HT1080 (cell line): Measurements from ENCODE around the gene CCDC40. TPM values are rescaled to one million over a fixed set of nuclear protein-coding genes. Genes with fewer than 3 reads are reported as not detected.

ENCODE experiments used
- DNase-seq: peaks from one replicate; pipeline ENCODE4 v3.0.0-alpha.2; 2015; ENCODE audit warnings: low read depth
- total RNA-seq: library from RNA; depleted of rRNA; stranded (reverse); fragments of >200 nt; shearing (Covaris generic); gene quantifications from 2 replicates; pipeline ENCODE4 v1.2.3, GENCODE V29; 2014

CCDC40 gene
- total RNA-seq, 1 experiment from 2014 or later = 0.27 TPM

DNA sequence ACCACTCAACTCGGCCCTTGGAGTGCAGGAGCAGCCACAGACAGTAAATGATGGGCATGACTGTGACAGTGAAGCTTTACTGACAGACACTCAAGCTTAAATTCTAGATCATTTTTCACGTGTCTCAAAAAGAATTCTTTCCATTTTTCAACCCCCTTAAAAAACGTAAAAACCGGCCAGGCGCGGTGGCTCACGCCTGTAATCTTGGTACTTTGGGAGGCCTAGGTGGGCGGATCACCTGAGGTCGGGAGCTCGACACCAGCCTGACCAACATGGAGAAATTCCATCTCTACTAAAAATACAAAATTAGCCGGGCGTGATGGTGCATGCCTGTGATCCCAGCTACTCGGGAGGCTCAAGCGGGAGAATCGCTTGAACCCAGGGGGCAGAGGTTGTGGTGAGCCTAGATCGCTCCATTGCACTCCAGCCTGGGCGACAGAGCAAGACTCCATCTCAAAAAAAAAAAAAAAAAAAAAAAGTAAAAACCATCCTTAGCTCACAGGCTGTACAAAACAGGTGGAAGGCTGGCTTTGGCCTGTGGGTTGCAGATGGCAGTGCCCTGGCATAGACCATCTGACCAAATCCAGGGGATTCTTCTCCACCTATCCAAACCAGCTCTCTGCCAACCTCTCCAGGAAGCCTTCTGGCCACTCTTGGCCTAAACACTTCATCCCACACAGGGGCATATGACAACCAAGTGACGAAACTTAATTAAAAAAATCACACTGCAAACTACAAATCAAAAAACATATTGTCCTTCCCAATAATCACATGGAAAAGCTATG, 19.0 kb upstream of the CCDC40 start:
- no peak for DNase-seq

DNA sequence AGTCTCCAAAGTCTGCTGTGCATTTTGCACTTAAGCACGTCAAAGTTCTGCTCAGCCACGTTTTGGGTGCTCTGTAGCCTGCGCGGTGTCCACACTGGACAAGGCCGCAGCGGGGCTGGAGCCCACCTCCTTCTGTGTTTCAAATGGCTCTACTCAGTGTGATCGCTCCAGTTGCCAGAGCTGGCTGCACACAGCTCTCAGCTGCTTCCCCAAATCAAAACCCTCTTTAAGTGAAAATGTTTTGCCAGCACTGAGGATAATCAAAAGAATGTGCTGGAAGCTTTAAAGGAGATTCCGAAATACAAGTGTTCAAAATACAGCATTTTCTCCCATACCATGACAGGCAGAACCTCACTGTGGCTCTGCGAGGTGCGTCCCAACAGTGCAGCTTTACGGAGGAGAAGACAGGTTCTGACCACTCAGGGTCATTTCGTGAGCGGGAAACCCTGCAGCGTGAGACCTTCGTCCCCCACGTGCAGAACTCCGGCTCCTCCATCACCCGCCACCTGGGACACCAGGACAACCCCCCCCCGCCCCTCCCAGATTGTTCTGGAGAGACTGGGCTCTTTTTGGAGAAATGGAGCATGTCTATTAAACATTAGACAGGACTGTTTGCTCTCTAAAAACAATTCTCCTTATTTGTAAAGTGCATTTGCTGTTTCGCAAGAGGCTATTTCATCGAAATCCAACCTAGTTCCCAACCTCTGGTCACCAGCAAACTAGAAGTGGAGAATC, 17.4 kb upstream of the CCDC40 start:
- DNase-seq = no peak

DNA sequence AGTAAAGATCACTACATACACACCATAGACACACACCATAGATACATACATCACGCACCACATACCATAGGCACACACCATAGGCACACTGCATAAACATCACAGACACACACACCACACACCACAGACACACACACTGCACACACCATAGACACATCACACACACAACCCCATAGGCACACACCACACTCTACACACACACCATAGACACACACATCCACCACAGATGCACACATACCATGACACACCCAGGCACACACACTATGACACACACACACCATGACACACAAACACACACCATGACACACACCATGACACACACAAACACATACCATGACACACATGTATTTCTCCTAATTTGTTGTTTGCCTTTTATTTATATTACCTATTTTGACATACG, 14.8 kb upstream of the CCDC40 start:
- DNase-seq = no peak

DNA sequence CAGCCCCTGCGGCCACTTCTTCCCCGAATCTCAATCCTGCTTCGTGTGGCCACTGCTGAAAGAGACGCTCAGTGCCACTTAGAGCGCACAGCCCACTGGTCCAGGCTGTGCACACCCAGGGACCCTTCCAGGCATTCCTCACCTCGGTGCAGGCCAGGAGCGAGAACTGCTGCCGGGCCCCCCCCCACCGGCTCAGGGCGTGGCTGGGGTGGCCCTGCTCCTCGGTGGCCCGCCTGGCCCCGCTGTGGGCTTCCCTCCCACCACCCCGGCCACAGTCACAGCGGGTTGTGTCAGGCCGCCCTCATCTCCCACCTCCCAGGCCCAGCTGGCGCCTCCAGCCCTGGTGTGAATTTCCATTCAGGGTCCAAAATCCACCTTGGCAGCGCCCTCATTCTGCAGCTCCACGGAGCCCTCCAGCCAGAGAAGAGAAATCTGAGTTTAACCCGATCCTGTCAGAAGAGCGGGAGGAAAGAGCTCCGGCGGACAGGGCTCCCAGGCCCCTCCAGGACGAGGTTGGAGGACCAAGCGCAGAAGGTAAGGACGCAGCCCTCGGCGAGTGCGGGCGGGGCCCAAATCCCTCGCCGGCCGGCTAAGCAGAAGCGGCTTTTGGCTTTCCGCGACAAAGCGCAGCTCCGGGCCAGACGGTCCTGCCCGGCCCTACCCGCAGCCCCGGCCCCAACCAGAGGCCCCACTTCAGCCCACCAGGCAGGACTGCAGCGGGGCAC, 12.8 kb upstream of the CCDC40 start:
- DNase-seq = no peak

DNA sequence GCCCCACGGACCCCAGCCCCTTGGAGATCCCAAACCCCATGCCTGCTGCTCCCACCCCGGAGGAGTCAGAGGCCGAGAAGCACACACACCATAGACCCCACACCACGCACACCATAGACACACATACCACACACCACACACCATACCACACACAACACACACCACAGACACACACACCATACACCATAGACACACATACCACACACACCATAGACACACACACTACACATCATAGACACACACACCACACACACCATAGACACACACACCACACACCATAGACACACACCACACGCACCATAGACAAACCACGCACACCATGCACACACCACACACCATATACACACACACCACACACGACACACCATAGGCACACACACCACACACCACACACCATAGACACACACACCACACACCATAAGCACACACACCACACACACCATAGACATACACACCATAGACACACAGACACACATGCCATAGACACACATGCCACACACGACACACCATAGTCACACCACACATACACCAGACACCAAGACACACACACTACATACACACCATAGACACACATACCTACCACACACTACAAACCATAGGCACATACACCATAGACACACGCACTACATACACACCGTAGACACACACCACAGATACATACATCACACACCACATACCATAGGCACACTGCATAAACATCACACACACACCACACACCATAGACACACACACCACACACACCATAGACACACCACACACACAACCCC, 12.1 kb upstream of the CCDC40 start:
- no peak for DNase-seq

DNA sequence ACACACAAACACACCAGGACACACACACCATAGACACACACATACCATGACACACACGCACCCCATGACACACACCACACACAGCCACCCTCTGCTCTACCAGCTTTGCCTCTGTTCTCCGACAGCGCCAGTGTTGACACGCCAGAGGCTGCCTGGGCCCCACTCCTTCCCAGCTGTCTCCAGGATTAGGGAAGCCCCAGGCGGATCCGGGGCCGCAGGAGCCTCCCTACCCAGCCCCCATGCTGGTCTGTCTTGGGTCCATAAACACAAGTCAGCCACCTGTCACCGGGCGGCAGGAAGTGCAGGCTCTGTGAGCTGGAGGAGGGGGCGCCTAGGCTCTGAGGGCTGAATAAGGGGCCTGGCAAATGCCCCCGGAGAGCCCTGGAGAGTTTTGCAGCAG, 11.3 kb upstream of the CCDC40 start:
- no peak for DNase-seq

DNA sequence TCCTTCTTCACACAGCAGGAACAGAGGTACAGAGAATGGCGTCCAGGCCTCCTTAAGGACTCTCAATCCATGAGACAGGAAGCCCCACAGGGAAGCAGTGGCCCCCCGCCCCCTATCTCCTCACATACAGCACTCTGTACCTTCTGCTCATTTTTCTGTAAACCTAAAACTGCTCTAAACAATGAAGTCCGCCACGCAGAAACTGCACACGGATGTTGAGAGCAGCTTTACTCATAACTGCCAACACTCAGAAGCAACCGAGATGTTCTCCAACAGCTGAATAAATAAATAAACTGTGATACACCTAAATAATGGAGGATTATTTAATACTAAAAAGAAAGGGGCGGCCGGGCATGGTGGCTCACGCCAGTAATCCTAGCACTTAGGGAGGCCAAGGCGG, 10.6 kb upstream of the CCDC40 start:
- no peak for DNase-seq

DNA sequence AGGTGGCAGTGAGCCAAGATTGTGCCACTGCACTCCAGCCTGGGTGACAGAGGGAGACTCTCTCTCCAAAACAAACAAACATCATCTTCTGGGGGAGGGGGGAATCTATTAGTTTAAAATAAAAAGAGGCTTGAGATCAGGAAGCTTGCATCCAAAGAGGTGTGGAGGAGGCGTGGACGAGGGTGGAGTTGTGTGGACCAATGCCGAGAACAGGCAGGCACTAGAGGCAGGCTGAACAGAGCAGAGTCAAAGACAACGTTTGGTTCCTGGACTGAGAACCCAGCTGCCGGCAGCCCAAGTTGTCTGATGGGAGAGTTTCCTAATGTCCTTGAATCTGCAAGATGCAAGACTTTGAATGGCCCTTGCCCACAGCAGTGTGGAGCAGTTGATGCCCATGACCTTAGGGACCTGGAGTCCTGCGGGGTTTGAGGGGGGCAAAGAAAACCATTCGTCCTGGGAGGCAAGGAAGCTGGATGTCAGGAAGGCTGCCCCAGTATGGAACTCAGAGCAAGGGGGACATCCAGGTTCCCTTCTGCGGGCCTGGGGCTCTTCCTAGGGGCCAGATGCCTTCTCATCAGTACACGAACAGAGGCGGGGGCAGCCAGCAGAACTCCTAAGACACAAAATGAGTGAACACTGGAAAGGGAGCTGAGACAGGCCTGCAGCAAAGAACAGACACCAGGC, 9.9 kb upstream of the CCDC40 start:
- DNase-seq = no peak

DNA sequence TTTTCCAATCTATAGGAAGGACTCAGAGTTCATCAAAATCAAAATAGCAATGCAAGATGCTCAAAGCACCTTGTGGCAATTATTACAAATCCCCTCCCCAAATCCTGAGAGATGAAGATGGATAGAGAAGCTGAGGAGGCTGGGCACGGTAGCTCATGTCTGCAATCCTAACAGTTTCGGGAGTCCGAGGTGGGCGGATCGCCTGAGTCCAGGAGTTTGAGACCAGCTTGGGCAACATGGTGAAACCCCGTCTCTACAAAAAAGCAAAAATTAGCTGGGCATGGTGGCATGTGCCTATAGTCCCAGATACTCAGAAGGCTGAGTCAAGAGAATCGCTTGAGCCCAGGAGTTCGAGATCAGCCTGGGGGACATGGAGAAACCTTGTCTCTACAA, 9.4 kb upstream of the CCDC40 start:
- no peak for DNase-seq

DNA sequence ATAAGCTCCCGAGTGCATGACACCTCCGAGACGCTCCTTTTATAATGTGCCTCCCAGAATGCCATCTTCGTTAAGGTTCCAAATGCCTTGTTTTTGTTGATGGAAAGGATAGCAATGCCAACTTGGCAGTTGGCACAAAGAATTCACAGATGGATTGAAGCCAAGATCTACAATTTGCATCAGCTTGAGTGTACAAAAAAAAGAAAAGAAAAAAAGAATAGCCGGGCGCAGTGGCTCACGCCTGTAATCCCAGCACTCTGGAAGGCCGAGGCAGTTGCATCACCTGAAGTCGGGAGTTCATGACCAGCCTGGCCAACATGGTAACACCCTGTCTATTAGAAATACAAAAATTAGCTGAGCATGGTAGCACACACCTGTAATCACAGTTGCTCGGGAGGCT, 8.4 kb upstream of the CCDC40 start:
- no peak for DNase-seq

DNA sequence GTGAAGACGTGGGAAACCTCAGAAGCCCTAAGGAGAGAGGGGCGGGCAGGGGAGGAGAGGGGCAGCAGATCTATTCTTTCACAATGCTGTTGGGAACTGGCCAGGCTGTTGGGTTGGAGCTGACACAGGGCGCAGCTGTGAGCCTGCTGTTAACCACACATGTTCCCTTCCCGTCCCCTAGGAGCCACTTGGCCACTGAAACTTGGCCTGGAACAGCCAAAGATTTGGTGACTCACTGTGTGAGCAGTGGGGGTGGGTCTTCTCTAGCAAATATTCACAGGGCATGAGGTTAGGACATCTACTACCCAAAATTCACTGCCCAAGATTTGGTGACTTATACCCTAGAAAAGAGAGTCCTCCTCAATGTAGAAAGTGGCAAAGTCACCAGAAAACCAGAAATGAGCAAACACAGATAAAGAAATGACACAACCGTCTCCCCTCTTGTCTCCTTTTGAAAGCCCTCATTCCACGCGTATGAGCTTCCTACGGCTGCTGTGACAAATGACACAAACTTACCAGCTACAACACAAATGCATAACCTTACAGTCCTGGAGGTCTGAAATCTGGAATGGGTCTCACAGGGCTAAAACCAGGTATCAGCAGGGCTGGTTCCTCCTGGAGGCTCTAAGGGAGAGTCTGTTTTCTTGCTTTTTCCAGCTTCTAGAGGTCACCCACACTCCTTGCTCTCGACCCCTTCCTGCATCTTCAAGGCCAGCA, 7.0 kb upstream of the CCDC40 start:
- DNase-seq = peak; percentile 62

DNA sequence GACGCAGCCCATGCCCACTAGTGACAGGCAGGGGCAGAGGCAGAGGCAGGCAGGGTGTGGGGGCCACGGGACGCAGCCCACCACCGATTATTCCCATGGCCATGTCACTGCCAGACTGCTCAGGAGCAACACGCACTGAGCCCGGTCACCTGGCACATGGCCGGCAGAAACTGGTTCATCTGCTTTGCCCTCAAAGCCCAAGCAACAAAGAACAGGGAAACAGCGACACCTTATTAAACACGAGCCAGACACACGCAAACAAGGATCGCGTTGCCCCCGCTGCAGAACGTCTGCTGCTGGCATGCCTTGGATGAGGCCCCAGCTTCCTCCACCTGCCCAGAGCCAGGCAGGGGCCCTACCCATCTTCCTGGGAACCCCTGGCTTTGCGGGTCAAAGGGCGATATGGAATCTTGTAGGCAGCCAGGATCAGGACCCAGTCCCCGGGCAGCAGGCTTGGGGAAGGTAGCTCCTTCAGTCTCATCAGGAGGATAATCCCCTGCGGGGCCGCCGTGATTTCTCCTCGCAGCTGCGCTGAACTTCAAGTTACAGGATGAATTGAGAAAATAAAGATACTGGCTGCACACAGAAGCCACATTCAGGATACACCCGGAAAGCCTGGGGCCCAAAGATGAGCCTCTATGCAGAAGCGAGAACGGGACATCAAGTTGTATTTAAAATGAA, 5.6 kb upstream of the CCDC40 start:
- DNase-seq = no peak

DNA sequence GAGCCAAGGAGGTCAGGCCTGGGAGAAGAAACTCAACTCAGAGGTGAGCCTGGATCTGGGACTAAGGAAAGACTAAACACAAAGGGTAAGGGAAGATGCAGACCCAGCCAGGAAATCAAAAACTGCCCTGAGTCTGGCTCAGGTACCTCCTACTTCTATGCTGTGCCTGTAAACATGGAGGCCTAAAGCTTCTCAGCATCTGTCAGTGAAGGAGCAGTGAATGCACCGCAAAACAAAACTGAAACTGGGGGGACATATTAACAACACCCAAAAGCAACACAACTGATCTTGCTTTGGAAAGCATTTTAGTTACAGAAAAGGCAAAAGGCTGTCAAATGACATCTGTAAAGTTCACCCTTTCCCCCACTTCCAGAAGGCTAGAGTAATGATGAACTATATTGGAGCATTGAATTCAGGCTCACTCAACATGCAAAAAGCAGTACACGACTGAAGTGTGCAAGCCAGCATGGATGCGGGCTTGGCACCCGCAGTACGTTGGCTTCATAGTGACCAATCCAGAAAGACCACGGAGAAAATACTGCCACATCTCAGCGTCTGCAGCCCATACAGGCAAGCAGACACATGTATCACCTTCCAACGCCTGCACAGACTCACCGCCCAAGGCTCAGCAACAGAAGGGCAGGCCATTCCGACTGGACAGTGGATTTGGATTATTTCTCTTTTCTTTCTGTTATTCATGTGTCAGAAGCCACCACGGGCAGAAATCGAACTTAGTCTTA, 4.6 kb upstream of the CCDC40 start:
- no peak for DNase-seq

DNA sequence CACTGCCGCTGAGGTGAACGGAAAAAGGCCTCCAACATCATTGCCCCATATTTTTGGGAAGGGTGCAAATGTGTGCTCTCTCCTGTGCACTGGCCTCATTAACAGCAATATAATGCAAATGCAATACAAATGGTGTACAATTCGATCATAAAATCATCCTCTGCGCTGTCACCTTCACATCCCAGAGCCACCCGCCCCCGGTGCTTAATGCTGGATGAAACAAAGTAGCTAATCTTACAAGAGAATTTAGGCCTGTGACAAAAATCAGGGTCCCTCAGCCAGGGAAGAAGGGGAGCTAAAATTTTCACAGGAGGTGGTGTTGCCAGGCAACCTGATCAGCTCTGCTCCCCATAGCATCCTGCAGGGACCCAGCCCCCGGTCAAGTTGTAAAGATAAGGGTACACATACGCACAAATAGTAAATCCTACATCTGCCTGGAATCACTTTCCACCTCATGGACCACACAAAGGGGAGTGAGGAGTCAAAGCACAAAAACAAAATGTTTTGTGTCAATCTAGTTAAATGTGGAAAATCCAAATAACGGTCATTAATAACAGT, 3.7 kb upstream of the CCDC40 start:
- DNase-seq = no peak

DNA sequence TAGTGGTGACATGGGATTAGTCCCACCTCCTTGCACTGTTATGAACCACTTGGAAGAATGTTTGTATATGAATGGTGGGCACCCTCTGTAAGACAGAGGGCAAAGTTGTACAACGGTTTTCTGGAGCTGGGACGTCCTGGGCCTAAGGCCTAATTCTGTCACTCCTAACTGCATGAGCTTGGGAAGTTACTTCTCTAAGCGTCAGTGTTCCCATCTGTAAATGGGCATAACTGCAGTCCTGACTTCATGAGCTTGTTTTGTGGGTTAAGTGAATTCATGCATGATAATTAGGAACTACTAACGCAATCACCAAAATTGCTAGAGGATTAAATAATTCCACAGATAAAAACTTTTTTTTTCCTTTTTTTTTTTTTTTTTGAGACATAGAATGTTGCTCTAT, 2.6 kb upstream of the CCDC40 start:
- no peak for DNase-seq

DNA sequence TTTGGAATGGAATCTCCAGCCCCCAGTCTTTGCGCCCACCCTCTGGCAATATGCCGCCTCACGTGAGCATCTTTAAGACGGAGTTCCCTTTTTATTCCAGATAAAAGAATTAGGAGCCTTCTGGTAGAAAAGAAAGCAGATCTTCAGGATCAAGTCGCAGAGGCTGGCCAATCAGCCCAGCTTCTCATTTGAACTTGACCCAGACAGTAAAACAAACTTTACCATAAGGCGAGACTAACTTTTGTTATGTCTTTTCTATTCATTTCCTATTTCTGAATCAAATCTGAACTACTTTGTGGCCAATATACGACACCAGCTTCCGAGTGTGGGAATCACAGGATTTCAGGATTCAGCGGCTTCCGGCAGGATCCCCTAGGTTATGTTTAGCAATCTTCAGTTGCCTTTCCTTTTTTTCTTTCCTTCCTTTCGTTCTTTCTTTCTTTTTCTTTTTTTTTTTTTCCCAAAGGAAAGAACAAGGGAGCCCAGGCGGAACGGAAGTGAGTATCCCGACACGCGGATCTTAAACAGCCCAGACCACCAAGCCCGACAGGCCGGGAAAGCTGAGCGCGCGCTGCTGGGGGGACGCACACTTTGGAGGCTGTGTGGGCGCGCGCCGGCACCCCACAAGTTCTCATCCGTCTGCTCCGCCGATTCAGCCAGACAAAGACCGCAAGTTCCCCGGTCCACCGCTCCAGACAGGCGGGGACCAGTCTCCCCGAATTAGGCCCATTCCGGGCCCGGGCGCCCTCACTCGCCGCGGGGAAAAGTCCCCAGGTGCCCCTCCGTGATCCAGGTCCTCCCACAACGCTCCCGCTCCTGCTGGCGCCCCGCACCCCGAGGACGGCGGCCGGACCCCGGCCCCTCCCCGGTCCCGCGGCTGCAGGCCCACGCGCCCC, 1.4 kb upstream of the CCDC40 start:
- peak; percentile 29 for DNase-seq

DNA sequence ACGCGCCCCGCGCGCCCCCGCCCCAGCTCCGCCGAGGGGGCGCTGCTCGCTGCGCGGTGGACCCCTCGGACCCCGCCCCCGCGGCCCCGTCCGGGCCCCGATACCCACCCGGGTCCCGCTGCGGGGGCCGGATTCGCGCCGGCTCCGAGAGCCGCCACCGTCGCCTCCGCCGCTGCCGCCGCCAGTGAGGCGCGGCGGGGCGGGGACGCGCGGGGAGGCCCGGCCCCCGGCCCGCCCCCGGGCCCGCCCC, 830 bp upstream of the CCDC40 start, which contains the start of gene TBC1D16:
TSS of gene TBC1D16 (minus strand) at position 186 of the 250 bp plus-strand sequence. CDS start 22,325 bp downstream, outside the sequence.
- no peak for DNase-seq
